ENCODE measurements around the gene SMARCA4. TPM values are rescaled to one million over a fixed set of nuclear protein-coding genes. Genes with fewer than 3 reads are reported as not detected.
A peak's percentile ranks its signal among the peaks of the same experiment; 100 is the strongest.

Gene SMARCA4
- total RNA-seq, 6 experiments from 2014 or later: 26.3 to 45.8 (median 27.7) TPM

DNA sequence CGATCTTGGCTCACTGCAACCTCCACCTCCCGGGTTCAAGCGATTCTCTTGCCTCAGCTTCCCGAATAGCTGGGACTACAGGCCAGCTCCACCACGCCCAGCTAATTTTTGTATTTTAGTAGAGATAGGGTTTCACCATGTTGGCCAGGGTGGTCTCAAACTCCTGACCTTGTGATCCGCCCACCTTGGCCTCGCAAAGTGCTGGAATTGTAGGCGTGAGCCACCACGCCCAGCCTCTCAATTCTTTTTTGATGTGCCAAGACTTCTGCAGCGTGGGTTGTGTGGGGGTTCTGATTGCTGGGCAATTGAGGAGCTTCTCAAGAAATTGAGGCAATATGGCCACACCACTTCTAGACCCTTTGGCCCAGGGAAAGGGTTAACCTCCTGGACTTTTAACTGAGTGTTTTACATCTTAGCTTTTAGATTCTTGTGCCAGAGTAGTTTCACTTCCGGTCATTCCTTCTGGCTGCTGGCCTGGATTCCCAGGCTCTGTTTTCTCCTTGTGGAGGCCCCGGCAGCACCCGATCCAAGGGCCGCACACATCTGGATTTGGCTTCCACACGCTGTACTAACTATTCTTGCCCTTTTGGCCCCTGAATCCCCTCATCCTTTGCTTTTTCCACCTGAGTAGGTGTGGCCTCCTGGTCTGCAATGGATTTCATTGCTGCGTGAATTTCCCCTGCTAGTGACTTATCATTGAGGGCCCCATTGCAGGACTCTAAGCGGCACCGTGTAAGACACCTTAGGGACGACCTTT, 14.7 kb downstream of the SMARCA4 start:
- no peak for TF ChIP-seq POLR2A (IDR thresholded peaks at IDR 0.05)
- TF ChIP-seq, protein P1, sequence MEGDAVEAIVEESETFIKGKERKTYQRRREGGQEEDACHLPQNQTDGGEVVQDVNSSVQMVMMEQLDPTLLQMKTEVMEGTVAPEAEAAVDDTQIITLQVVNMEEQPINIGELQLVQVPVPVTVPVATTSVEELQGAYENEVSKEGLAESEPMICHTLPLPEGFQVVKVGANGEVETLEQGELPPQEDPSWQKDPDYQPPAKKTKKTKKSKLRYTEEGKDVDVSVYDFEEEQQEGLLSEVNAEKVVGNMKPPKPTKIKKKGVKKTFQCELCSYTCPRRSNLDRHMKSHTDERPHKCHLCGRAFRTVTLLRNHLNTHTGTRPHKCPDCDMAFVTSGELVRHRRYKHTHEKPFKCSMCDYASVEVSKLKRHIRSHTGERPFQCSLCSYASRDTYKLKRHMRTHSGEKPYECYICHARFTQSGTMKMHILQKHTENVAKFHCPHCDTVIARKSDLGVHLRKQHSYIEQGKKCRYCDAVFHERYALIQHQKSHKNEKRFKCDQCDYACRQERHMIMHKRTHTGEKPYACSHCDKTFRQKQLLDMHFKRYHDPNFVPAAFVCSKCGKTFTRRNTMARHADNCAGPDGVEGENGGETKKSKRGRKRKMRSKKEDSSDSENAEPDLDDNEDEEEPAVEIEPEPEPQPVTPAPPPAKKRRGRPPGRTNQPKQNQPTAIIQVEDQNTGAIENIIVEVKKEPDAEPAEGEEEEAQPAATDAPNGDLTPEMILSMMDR (IDR thresholded peaks at IDR 0.05): no peak
- Histone ChIP-seq H3K9me3 (no peaks in the 10 kb centered on the region), H3K27me3 (no peaks in the 10 kb centered on the region), H3K4me1 (peaks cover 0 to 9% (median 4%) of the 10 kb centered on the region in 4 donors), H3K27ac (no peak overlapping the region), H3K36me3 (no peaks in the 10 kb centered on the region), H3K4me3 (no peak overlapping the region)
- intact Hi-C loops (cut with DNase I): no loop called here
- DNase-seq: no peak
- ATAC-seq: peak; percentile 18 to 43 (median 30)
- 56% methylated on average over 9 of the region's 19 CpGs for WGBS (ENCODE audit: insufficient coverage, low coverage, low lambda C conversion rate, missing lambda C conversion rate)

DNA sequence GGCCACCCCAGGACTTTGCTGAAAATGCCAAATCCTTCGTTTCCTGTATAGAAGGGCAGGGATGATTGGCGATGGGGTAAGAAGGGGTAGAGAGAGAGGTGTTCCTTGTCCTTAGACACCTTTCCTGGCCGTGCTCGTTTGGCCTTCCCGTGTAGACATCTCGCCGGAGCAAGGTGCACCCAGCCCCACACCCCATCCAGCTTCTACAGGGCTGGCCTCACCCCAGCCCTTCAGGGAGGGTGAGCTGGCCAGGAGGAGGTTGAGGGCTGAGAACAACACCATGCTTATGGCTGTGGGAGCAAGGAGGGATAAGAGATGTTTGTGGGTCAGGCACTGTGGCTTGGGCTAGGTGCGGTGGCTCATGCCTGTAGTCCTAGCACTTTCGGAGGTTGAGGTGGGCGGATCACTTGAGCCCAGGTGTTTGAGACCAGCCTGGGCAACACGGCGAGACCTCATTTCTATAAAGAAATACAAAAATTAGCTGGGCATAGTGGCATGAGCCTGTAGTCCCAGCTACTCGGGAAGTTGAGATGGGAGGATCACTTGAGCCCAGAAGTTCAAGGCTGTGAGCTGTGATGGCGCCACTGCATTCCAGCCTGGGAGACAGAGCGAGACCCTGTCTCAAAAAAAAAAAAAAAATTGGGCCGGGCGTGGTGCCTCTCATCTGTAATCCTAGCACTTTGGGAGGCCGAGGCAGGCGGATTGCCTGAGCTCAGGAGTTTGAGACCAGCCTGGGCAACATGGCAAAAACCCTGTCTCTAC, 15.5 kb downstream of the SMARCA4 start:
- no peaks in the 10 kb centered on the region for H3K27me3 ChIP-seq
- no peak for TF ChIP-seq POLR2A (IDR thresholded peaks at IDR 0.05)
- TF ChIP-seq, protein P1 (IDR thresholded peaks at IDR 0.05): no peak
- no peaks in the 10 kb centered on the region for H3K9me3 ChIP-seq
- H3K4me1 ChIP-seq: peaks cover 0 to 9% (median 4%) of the 10 kb centered on the region in 4 donors
- ATAC-seq: peak in 1 of 4 donors; percentile 16
- intact Hi-C loops (cut with DNase I): no loop called here
- H3K36me3 ChIP-seq: no peaks in the 10 kb centered on the region
- WGBS (ENCODE audit: insufficient coverage, low coverage, low lambda C conversion rate, missing lambda C conversion rate): 71% methylated on average over 7 of the region's 19 CpGs
- H3K4me3 ChIP-seq: no peak overlapping the region
- H3K27ac ChIP-seq: no peak overlapping the region
- DNase-seq: no peak

DNA sequence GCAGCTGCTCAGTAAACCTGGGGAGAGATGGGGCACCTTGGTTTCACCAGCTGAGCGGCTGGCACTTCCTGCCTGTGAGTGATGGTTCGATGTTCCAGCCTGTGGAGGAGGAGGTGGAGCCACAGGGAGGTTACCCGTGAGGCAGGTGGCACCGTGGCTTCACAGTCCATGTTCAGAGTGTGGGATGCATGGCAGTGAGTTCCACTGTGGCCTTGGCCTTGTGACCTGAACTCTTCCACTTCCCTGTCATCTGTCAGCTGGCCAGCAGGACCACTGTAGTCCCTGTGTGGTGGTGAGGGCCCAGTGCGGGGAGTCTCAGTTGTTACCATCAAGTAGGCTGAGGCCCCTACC, 16.9 kb downstream of the SMARCA4 start:
- no peak overlapping the region for H3K27ac ChIP-seq
- no peaks in the 10 kb centered on the region for H3K36me3 ChIP-seq
- DNase-seq (no peak), ATAC-seq (peak in 3 of 4 donors; percentile 11 to 15 (median 14))
- intact Hi-C loops (cut with DNase I): no loop called here
- TF ChIP-seq, protein P1 (IDR thresholded peaks at IDR 0.05): no peak
- no peak for TF ChIP-seq POLR2A (IDR thresholded peaks at IDR 0.05)
- H3K4me1 ChIP-seq: peaks cover 0 to 9% (median 4%) of the 10 kb centered on the region in 4 donors
- 100% methylated on average over 1 of the region's 5 CpGs for WGBS (ENCODE audit: insufficient coverage, low coverage, low lambda C conversion rate, missing lambda C conversion rate)
- no peak overlapping the region for H3K4me3 ChIP-seq
- no peaks in the 10 kb centered on the region for H3K9me3 ChIP-seq
- H3K27me3 ChIP-seq: no peaks in the 10 kb centered on the region

DNA sequence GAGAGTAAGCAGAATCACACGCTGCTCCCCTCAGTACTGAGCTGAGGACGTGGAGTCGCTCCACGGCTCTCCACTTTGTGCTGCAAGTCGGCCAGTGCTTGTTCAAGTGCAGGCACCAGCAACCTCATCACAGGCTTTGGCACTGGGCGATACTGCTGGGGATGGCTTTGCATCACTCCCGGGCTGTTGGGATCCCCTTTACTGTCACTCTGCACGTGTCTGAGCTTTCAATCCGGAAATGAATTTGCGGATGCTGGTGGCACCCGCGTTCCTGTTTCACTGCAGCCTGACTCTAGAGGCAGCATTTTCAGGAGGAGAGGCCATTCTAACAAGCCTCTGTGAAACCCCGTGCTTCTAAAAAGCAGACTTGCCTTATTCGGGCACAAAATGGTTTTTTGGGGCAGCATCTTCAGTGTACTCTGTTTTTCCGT, 19.1 kb downstream of the SMARCA4 start:
- DNase-seq (no peak), ATAC-seq (peak in 3 of 4 donors; percentile 11 to 33 (median 18))
- TF ChIP-seq, protein P1 (IDR thresholded peaks at IDR 0.05): no peak
- no peak for TF ChIP-seq POLR2A (IDR thresholded peaks at IDR 0.05)
- intact Hi-C loops (cut with DNase I): no loop called here
- H3K4me3 ChIP-seq: no peak overlapping the region
- H3K4me1 ChIP-seq: peaks cover 0 to 9% (median 4%) of the 10 kb centered on the region in 4 donors
- H3K27me3 ChIP-seq: no peaks in the 10 kb centered on the region
- H3K27ac ChIP-seq: no peak overlapping the region
- WGBS (ENCODE audit: insufficient coverage, low coverage, low lambda C conversion rate, missing lambda C conversion rate): 60% methylated on average over 4 of the region's 15 CpGs
- no peaks in the 10 kb centered on the region for H3K9me3 ChIP-seq
- H3K36me3 ChIP-seq: peaks cover 0 to 6% (median 0%) of the 10 kb centered on the region in 4 donors

All from right lobe of liver (tissue), 6 donors.